Gastroesophageal sphincter (tissue), 4 donors: ENCODE results near the gene CCL25. TPM values are rescaled to one million over a fixed set of nuclear protein-coding genes. Genes with fewer than 3 reads are reported as not detected.

ENCODE experiments used
- ATAC-seq: fragments of 150-250 bp; one replicate; pipeline ENCODE4 v1.9.1; 2016; ENCODE audit warnings: mild to moderate bottlenecking, moderate library complexity
- H3K27ac ChIP-seq, 4 donors: fragments of 200-600 bp; sonication (generic) in 3 of 4; 1 replicate in 3 of 4; 2 replicates in 1 of 4; pipeline ENCODE4 v1.5.1; 2016 to 2019
- H3K27me3 ChIP-seq: fragments of 200-600 bp; sonication (generic); one replicate; pipeline ENCODE4 v1.5.1; 2019
- H3K36me3 ChIP-seq, 2 donors: fragments of 200-600 bp; sonication (generic); one replicate each; pipeline ENCODE4 v1.5.1; 2019; ENCODE audit warnings: control low read depth in 1 of 2
- H3K4me1 ChIP-seq, 3 donors: fragments of 200-600 bp; sonication (generic); 1 replicate in 2 of 3; 2 replicates in 1 of 3; pipeline ENCODE4 v1.5.1; 2016 to 2019; ENCODE audit warnings: control low read depth in 2 of 3
- H3K4me3 ChIP-seq, 2 donors: fragments of 200-600 bp; sonication (generic); one replicate each; pipeline ENCODE4 v1.5.1; 2019; ENCODE audit warnings: mild to moderate bottlenecking in 1 of 2, moderate library complexity in 1 of 2
- H3K9me3 ChIP-seq, 3 donors: fragments of 200-600 bp; sonication (generic); one replicate each; pipeline ENCODE4 v1.5.1; 2017 to 2019; ENCODE audit warnings: control low read depth in 2 of 3
- EP300 ChIP-seq: sonication (generic); formaldehyde crosslinking; IDR thresholded peaks from one replicate; pipeline ENCODE4 v1.6.1; 2017; ENCODE audit warnings: antibody characterized with exemption, mild to moderate bottlenecking
- POLR2A ChIP-seq, 2 donors: fragments of 450-650 bp; IDR thresholded peaks; one replicate each; pipeline ENCODE4 v1.6.1; 2017; ENCODE audit warnings: antibody characterized with exemption in 2 of 2, mild to moderate bottlenecking in 2 of 2, moderate library complexity in 1 of 2
- POLR2AphosphoS5 ChIP-seq: sonication (generic); formaldehyde crosslinking; IDR thresholded peaks from one replicate; pipeline ENCODE4 v1.6.1; 2017; ENCODE audit warnings: antibody characterized with exemption
- WGBS, 2 donors: methylation state at CpG; one replicate each; pipeline ENCODE4 v1.1.5; 2018; ENCODE audit warnings: low coverage in 1 of 2; 5-methylcytosine and 5-hydroxymethylcytosine counted together
- total RNA-seq, 4 donors: library from RNA; depleted of rRNA; stranded (reverse); fragments of >200 nt; gene quantifications; one replicate each; pipeline ENCODE4 v1.1.0, GENCODE V29; 2016
- TF ChIP-seq, protein P1 (sequence below), 4 experiments: fragments of 200-600 bp in 2 of 4; fragments of 450-650 bp in 2 of 4; sonication (generic) in 1 of 4; IDR thresholded peaks; one replicate each; pipeline ENCODE4 v1.5.1; 2017 to 2019; ENCODE audit warnings: antibody characterized with exemption in 4 of 4, mild to moderate bottlenecking in 2 of 4, moderate library complexity in 2 of 4

CCL25 gene
- total RNA-seq, 4 donors from 2014 or later: not detected

- no peak for ATAC-seq
- 50 to 62% methylated on average over 2 to 7 of the region's 7 CpGs for WGBS, 2 donors
Observed at GRCh38 chr19:8036434-8037099, 16.0 kb upstream of the CCL25 start.

GRCh38 chr19:8038815-8039214, 13.7 kb upstream of the CCL25 start:
- H3K4me3 ChIP-seq: no peak overlapping the region
- H3K27ac ChIP-seq: no peak overlapping the region
- H3K27me3 ChIP-seq: peaks cover 49% of the 10 kb centered on the region
- H3K9me3 ChIP-seq: no peaks in the 10 kb centered on the region
- no peaks in the 10 kb centered on the region for H3K36me3 ChIP-seq
- no peaks in the 10 kb centered on the region for H3K4me1 ChIP-seq
- WGBS, 2 donors: 89% methylated on average over 2 of the region's 6 CpGs; no CpG with 5 or more reads in 1 of the 2 donors
- TF ChIP-seq EP300: no peak
- TF ChIP-seq POLR2A (IDR thresholded peaks at IDR 0.05): no peak
- no peak for TF ChIP-seq POLR2AphosphoS5
- TF ChIP-seq, protein P1, sequence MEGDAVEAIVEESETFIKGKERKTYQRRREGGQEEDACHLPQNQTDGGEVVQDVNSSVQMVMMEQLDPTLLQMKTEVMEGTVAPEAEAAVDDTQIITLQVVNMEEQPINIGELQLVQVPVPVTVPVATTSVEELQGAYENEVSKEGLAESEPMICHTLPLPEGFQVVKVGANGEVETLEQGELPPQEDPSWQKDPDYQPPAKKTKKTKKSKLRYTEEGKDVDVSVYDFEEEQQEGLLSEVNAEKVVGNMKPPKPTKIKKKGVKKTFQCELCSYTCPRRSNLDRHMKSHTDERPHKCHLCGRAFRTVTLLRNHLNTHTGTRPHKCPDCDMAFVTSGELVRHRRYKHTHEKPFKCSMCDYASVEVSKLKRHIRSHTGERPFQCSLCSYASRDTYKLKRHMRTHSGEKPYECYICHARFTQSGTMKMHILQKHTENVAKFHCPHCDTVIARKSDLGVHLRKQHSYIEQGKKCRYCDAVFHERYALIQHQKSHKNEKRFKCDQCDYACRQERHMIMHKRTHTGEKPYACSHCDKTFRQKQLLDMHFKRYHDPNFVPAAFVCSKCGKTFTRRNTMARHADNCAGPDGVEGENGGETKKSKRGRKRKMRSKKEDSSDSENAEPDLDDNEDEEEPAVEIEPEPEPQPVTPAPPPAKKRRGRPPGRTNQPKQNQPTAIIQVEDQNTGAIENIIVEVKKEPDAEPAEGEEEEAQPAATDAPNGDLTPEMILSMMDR (IDR thresholded peaks at IDR 0.05): no peak
- no peak for ATAC-seq

More at GRCh38 chr19:8036434-8037099, 16.0 kb upstream of the CCL25 start:
- no peak overlapping the region for H3K27ac ChIP-seq
- no peak for TF ChIP-seq POLR2AphosphoS5
- TF ChIP-seq POLR2A (IDR thresholded peaks at IDR 0.05): no peak
- TF ChIP-seq EP300: no peak
- TF ChIP-seq, protein P1 (IDR thresholded peaks at IDR 0.05): no peak
- peaks cover 41% of the 10 kb centered on the region for H3K27me3 ChIP-seq
- H3K4me3 ChIP-seq: no peak overlapping the region
- no peaks in the 10 kb centered on the region for H3K9me3 ChIP-seq
- H3K36me3 ChIP-seq: no peaks in the 10 kb centered on the region
- H3K4me1 ChIP-seq: no peaks in the 10 kb centered on the region

DNA sequence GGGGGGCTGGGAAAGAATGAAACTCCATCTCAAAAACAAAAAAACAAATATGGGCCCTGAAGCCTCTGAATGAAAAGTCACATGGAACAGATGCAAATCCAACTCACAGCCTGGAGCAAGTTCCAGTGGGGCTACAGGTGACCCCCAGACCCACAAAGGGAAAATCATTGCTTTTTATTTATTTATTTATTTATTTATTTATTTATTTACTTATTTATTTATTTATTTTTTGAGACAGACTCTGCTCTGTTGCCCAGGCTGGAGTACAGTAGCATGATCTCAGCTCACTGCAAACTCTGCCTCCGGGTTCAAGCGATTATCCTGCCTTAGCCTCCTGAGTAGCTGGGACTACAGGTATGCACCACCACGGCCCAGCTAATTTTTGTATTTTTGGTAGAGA, 13.3 kb upstream of the CCL25 start:
- ATAC-seq: no peak
- H3K36me3 ChIP-seq: no peaks in the 10 kb centered on the region
- peaks cover 50% of the 10 kb centered on the region for H3K27me3 ChIP-seq
- H3K4me3 ChIP-seq: no peak overlapping the region
- TF ChIP-seq EP300 (no peak), POLR2AphosphoS5 (no peak), POLR2A (IDR thresholded peaks at IDR 0.05) (no peak)
- TF ChIP-seq, protein P1 (IDR thresholded peaks at IDR 0.05): no peak
- no peaks in the 10 kb centered on the region for H3K4me1 ChIP-seq
- no peaks in the 10 kb centered on the region for H3K9me3 ChIP-seq
- H3K27ac ChIP-seq: no peak overlapping the region
- WGBS, 2 donors: 79 to 95% methylated on average over 3 of the region's 3 CpGs

GRCh38 chr19:8041531-8041931, 11.0 kb upstream of the CCL25 start:
- WGBS, 2 donors: 73 to 83% methylated on average over 2 to 3 of the region's 7 CpGs

More at GRCh38 chr19:8041531-8041931, 11.0 kb upstream of the CCL25 start:
- Histone ChIP-seq H3K4me3 (no peak overlapping the region), H3K9me3 (no peaks in the 10 kb centered on the region), H3K27me3 (peaks cover 56% of the 10 kb centered on the region), H3K27ac (no peak overlapping the region), H3K4me1 (no peaks in the 10 kb centered on the region), H3K36me3 (no peaks in the 10 kb centered on the region)
- TF ChIP-seq POLR2AphosphoS5 (no peak), POLR2A (IDR thresholded peaks at IDR 0.05) (no peak), EP300 (no peak)
- TF ChIP-seq, protein P1 (IDR thresholded peaks at IDR 0.05): no peak
- ATAC-seq: no peak
